HCT116 (cell line): Measurements from ENCODE around the gene ZNF652. TPM values are rescaled to one million over a fixed set of nuclear protein-coding genes. Genes with fewer than 3 reads are reported as not detected.

ENCODE experiments used
- ATAC-seq: fragments of 200-7000 bp; cut with Tn5 transposase; 2 replicates; pipeline ENCODE4 v1.9.1; 2020; ENCODE audit warnings: mild to moderate bottlenecking, moderate library complexity
- BruUV-seq: library from RNA; stranded (reverse); fragments of 400-500 nt; replicated peaks from 2 replicates; lab custom pipeline; 2021; lab: Mats Ljungman, UMichigan
- CTCF ChIA-PET: fragments of 300-600 bp; sonication (Branson Sonifier 250); formaldehyde crosslinking; loops from one replicate; lab custom pipeline; 2021; ENCODE audit warnings: antibody characterized with exemption; lab: Charles Lee
- POLR2A ChIA-PET: fragments of 300-600, 350-600 bp; sonication (Branson Sonifier 250); formaldehyde crosslinking; loops from one replicate; lab custom pipeline; 2021; ENCODE audit warnings: antibody characterized with exemption; lab: Charles Lee
- RAD21 ChIA-PET, 2 experiments: fragments of 300-600 bp; sonication (Branson Sonifier 250); formaldehyde crosslinking; loops; one replicate each; lab custom pipeline; 2023; ENCODE audit warnings: low total read pairs in 2 of 2; ENCODE audit not compliant: uncharacterized antibody in 2 of 2, unreplicated experiment in 2 of 2, low non-redundant PET in 1 of 2; lab: Charles Lee
- DNase-seq: peaks from one replicate; pipeline ENCODE4 v3.0.0-alpha.2; 2010; ENCODE audit warnings: low read depth, low spot score
- H2AFZ ChIP-seq: fragments of 200-600 bp; shearing (Covaris generic), sonication (generic); 2 replicates; pipeline ENCODE4 v1.6.1; 2017; ENCODE audit warnings: low read depth, mixed run types, mixed read lengths, antibody characterized with exemption, low read length; ENCODE audit not compliant: poor library complexity, severe bottlenecking
- H3K27ac ChIP-seq: 2 replicates; pipeline ENCODE4 v1.5.1; 2012; ENCODE audit warnings: low read depth, low read length
- H3K27me3 ChIP-seq: fragments of 200-600 bp; sonication (generic); 2 replicates; pipeline ENCODE4 v1.6.1; 2016; ENCODE audit warnings: mixed run types, low read length, mixed read lengths; ENCODE audit not compliant: insufficient read depth
- H3K36me3 ChIP-seq, 2 experiments: fragments of 200-500 bp in 1 of 2; fragments of 200-600 bp in 1 of 2; sonication (Bioruptor generic) in 1 of 2; sonication (generic) in 1 of 2; 2 replicates each; pipeline versions ENCODE4 v1.5.1 to v1.6.1; 2014 to 2016; ENCODE audit warnings: low read length in 2 of 2, inconsistent platforms in 1 of 2, mixed read lengths in 1 of 2, mixed run types in 1 of 2; ENCODE audit not compliant: insufficient read depth in 2 of 2, control insufficient read depth in 1 of 2
- H3K4me1 ChIP-seq, 2 experiments: fragments of 200-600 bp in 1 of 2; sonication (generic) in 1 of 2; 2 replicates each; pipeline versions ENCODE4 v1.5.1 to v1.6.1; 2012 to 2017; ENCODE audit warnings: low read length in 2 of 2, inconsistent platforms in 1 of 2, mild to moderate bottlenecking in 1 of 2, mixed read lengths in 1 of 2, mixed run types in 1 of 2, moderate library complexity in 1 of 2; ENCODE audit not compliant: insufficient read depth in 2 of 2, control insufficient read depth in 1 of 2
- H3K4me2 ChIP-seq: fragments of 200-600 bp; sonication (generic); 2 replicates; pipeline ENCODE4 v1.6.1; 2017; ENCODE audit warnings: mixed run types, low read length, mixed read lengths
- H3K4me3 ChIP-seq, 2 experiments: fragments of 200-600 bp in 1 of 2; sonication (generic) in 1 of 2; replicated peaks in 1 of 2; 2 replicates each; pipeline ENCODE4 v1.5.1; 2011 to 2016; ENCODE audit warnings: low read length in 2 of 2, control low read depth in 1 of 2, low read depth in 1 of 2, mild to moderate bottlenecking in 1 of 2, mixed read lengths in 1 of 2, mixed run types in 1 of 2
- H3K79me2 ChIP-seq: fragments of 200-600 bp; sonication (generic); 2 replicates; pipeline ENCODE4 v1.6.1; 2017; ENCODE audit warnings: mild to moderate bottlenecking, mixed run types, low read length, moderate library complexity, mixed read lengths; ENCODE audit not compliant: insufficient read depth
- H3K9ac ChIP-seq: fragments of 200-600 bp; sonication (generic); 2 replicates; pipeline ENCODE4 v1.6.1; 2016; ENCODE audit warnings: low read length, mixed read lengths
- H3K9me2 ChIP-seq: fragments of 200-600 bp; sonication (generic), shearing (Covaris generic); 2 replicates; pipeline ENCODE4 v1.6.1; 2017; ENCODE audit warnings: mixed run types, mild to moderate bottlenecking, moderate library complexity; ENCODE audit not compliant: insufficient read depth
- H3K9me3 ChIP-seq, 2 experiments: fragments of 200-500 bp in 1 of 2; fragments of 200-600 bp in 1 of 2; sonication (Bioruptor generic) in 1 of 2; sonication (generic) in 1 of 2; 2 replicates each; pipeline ENCODE4 v1.6.1; 2014 to 2017; ENCODE audit warnings: low read length in 2 of 2, mixed read lengths in 2 of 2, inconsistent platforms in 1 of 2, low read depth in 1 of 2, mild to moderate bottlenecking in 1 of 2, mixed run types in 1 of 2, moderate library complexity in 1 of 2; ENCODE audit not compliant: control insufficient read depth in 1 of 2, insufficient read depth in 1 of 2
- H4K20me1 ChIP-seq: fragments of 200-600 bp; sonication (generic), shearing (Covaris generic); 2 replicates; pipeline ENCODE4 v1.6.1; 2017; ENCODE audit warnings: mixed run types, mild to moderate bottlenecking, moderate library complexity; ENCODE audit not compliant: insufficient read depth
- ATF3 ChIP-seq: IDR thresholded peaks from 2 replicates; pipeline ENCODE4 v1.6.1; 2012
- CBX3 ChIP-seq: IDR thresholded peaks from 2 replicates; pipeline ENCODE4 v1.6.1; 2012; ENCODE audit warnings: low read depth
- CEBPB ChIP-seq: IDR thresholded peaks from 2 replicates; pipeline ENCODE4 v1.6.1; 2012; ENCODE audit warnings: low read depth
- CTCF ChIP-seq, 3 experiments: fragments of 200-600 bp in 1 of 3; sonication (generic) in 1 of 3; IDR thresholded peaks in 2 of 3; conservative IDR thresholded peaks in 1 of 3; 2 replicates each; pipeline ENCODE4 v1.5.1; 2012 to 2017; ENCODE audit warnings: low read depth in 2 of 3, low read length in 2 of 3, antibody characterized with exemption in 1 of 3, borderline replicate concordance in 1 of 3, control low read depth in 1 of 3, mild to moderate bottlenecking in 1 of 3, mixed read lengths in 1 of 3, mixed run types in 1 of 3, moderate library complexity in 1 of 3; ENCODE audit not compliant: insufficient read depth in 1 of 3
- ELF1 ChIP-seq: IDR thresholded peaks from 2 replicates; pipeline ENCODE4 v1.6.1; 2012; ENCODE audit warnings: low read depth, borderline replicate concordance
- EZH2 ChIP-seq: fragments of 200-600 bp; sonication (generic); IDR thresholded peaks from 2 replicates; pipeline ENCODE4 v1.6.1; 2017; ENCODE audit warnings: antibody characterized with exemption, mixed run types
- FOSL1 ChIP-seq: IDR thresholded peaks from 2 replicates; pipeline ENCODE4 v1.6.1; 2012; ENCODE audit warnings: low read depth
- JUND ChIP-seq: IDR thresholded peaks from 2 replicates; pipeline ENCODE4 v1.6.1; 2012
- MAX ChIP-seq: IDR thresholded peaks from 2 replicates; pipeline ENCODE4 v1.6.1; 2012
- POLR2A ChIP-seq: IDR thresholded peaks from 2 replicates; pipeline ENCODE4 v1.7.0; 2011; ENCODE audit warnings: borderline replicate concordance; ENCODE audit not compliant: insufficient read depth, insufficient read length; ENCODE audit errors: extremely low read depth
- POLR2AphosphoS5 ChIP-seq: IDR thresholded peaks from 2 replicates; pipeline ENCODE4 v1.6.1; 2011; ENCODE audit warnings: mild to moderate bottlenecking, low read depth, low read length, moderate library complexity
- REST ChIP-seq: IDR thresholded peaks from 2 replicates; pipeline ENCODE4 v1.6.1; 2012; ENCODE audit warnings: low read depth
- SIN3A ChIP-seq: IDR thresholded peaks from 2 replicates; pipeline ENCODE4 v1.6.1; 2012; ENCODE audit warnings: low read depth
- SP1 ChIP-seq: IDR thresholded peaks from 2 replicates; pipeline ENCODE4 v1.6.1; 2012; ENCODE audit warnings: low read depth
- SRF ChIP-seq: IDR thresholded peaks from 2 replicates; pipeline ENCODE4 v1.6.1; 2012; ENCODE audit warnings: low read depth
- TCF7L2 ChIP-seq: IDR thresholded peaks from 2 replicates; pipeline ENCODE4 v1.7.0; 2011; ENCODE audit warnings: borderline replicate concordance, inconsistent platforms; ENCODE audit not compliant: insufficient read depth, insufficient read length; ENCODE audit errors: extremely low read depth
- YY1 ChIP-seq: IDR thresholded peaks from 2 replicates; pipeline ENCODE4 v1.6.1; 2011; ENCODE audit warnings: low read length, low read depth, moderate library complexity, mild to moderate bottlenecking; ENCODE audit not compliant: insufficient replicate concordance; ENCODE audit errors: extremely low read depth
- ZBTB33 ChIP-seq: IDR thresholded peaks from 2 replicates; pipeline ENCODE4 v1.6.1; 2011; ENCODE audit warnings: mild to moderate bottlenecking, low read length, moderate library complexity; ENCODE audit not compliant: insufficient replicate concordance; ENCODE audit errors: extremely low read depth
- ZFX ChIP-seq: fragments of 450-650 bp; IDR thresholded peaks from 2 replicates; pipeline ENCODE4 v1.6.1; 2017
- ZNF274 ChIP-seq: fragments of 200-500 bp; sonication (Bioruptor generic); IDR thresholded peaks from 2 replicates; pipeline ENCODE4 v1.6.1; 2014; ENCODE audit warnings: mild to moderate bottlenecking, low read depth, low read length, inconsistent platforms
- intact Hi-C: fragments of 100-400 bp; cut with micrococcal nuclease; formaldehyde crosslinking; loops from 2 replicates; pipeline ENCODE4 v1.10.0; 2022
- total RNA-seq: library from RNA; stranded (reverse); gene quantifications from one replicate; pipeline ENCODE4 v1.2.1, GENCODE V29; 2021; ENCODE audit not compliant: unreplicated experiment

ZNF652 gene
- total RNA-seq, 1 experiment from 2014 or later = 27.8 TPM

GRCh38 chr17:49381793-49382192 is 19.7 kb upstream of the ZNF652 start:
- Histone ChIP-seq H3K27ac (no peak overlapping the region), H3K9ac (no peak overlapping the region), H3K27me3 (no peaks in the 10 kb centered on the region), H3K36me3 (no peaks in the 10 kb centered on the region), H3K79me2 (no peaks in the 10 kb centered on the region), H3K4me1 (no peaks in the 10 kb centered on the region), H3K9me2 (no peaks in the 10 kb centered on the region), H3K4me3 (no peak overlapping the region), H3K4me2 (no peak overlapping the region), H3K9me3 (no peaks in the 10 kb centered on the region), H4K20me1 (no peaks in the 10 kb centered on the region), H2AFZ (no peak overlapping the region)
- DNase-seq = no peak
- TF ChIP-seq ZBTB33 = no peak
- TF ChIP-seq SRF = no peak
- no peak for TF ChIP-seq TCF7L2
- no peak for TF ChIP-seq FOSL1
- TF ChIP-seq ATF3 = no peak
- no peak for TF ChIP-seq YY1
- no peak for TF ChIP-seq JUND
- TF ChIP-seq MAX = no peak
- no peak for TF ChIP-seq POLR2AphosphoS5
- TF ChIP-seq EZH2 = no peak
- no peak for TF ChIP-seq SP1
- TF ChIP-seq REST = no peak
- TF ChIP-seq CEBPB = no peak
- no peak for TF ChIP-seq ELF1
- TF ChIP-seq ZNF274 = no peak
- TF ChIP-seq CBX3 = no peak
- TF ChIP-seq CTCF (IDR thresholded peaks at IDR 0.05 in 2 of 3, conservative IDR thresholded peaks at IDR 0.05 in 1 of 3; ENCODE audit: borderline replicate concordance in 1 of 3, insufficient read depth in 1 of 3, low read depth in 2 of 3, low read length in 2 of 3) = no peak
- TF ChIP-seq SIN3A = no peak
- no peak for TF ChIP-seq ZFX
- TF ChIP-seq POLR2A = no peak
- intact Hi-C loops = no loop called here
- ATAC-seq = no peak
- CTCF ChIA-PET = interaction anchor here (2.6 kb wide), 1 partner anchor 13 kb away, joined by 8 read pairs; no protein-coding TSS in a partner anchor
- RAD21 ChIA-PET = no interaction called here
- BruUV-seq = no TSS peak
- POLR2A ChIA-PET = no interaction called here
